Brain microvascular endothelial cell (primary cell): ENCODE data around the gene EIF3D.

ENCODE experiments used
- DNase-seq: peaks from one replicate; pipeline ENCODE4 v3.0.0-alpha.2; 2020
- H3K27ac ChIP-seq: fragments of 250-450 bp; sonication (Bioruptor Pico); 2 replicates; pipeline ENCODE4 v1.5.1; 2020; ENCODE audit warnings: mild to moderate bottlenecking, moderate library complexity
- H3K27me3 ChIP-seq: fragments of 250-450 bp; sonication (Bioruptor Pico); replicated peaks from 2 replicates; pipeline ENCODE4 v1.5.1; 2020; ENCODE audit warnings: mild to moderate bottlenecking
- H3K36me3 ChIP-seq: fragments of 250-450 bp; sonication (Bioruptor Pico); replicated peaks from 2 replicates; pipeline ENCODE4 v1.5.1; 2020; ENCODE audit warnings: mild to moderate bottlenecking
- H3K4me3 ChIP-seq: 2 replicates; pipeline ENCODE4 v1.5.1; 2011; ENCODE audit warnings: low read depth, mild to moderate bottlenecking, control low read depth, low read length, moderate library complexity
- in situ Hi-C: cut with HindIII; loops from 2 replicates; pipeline ENCODE4 v1.10.0; 2017; ENCODE audit warnings: low sequenced_read_pairs, low pct_ligation_motif_present
- TF ChIP-seq, protein P1 (sequence below): IDR thresholded peaks from 2 replicates; pipeline ENCODE4 v1.5.1; 2011; ENCODE audit warnings: low read depth, mild to moderate bottlenecking, moderate library complexity, low read length, control low read depth, inconsistent platforms; ENCODE audit errors: missing control alignments

Gene EIF3D

GRCh38 chr22:36497910-36498665 lies 30.9 kb downstream of the EIF3D start:
- DNase-seq: no peak
- TF ChIP-seq, protein P1, sequence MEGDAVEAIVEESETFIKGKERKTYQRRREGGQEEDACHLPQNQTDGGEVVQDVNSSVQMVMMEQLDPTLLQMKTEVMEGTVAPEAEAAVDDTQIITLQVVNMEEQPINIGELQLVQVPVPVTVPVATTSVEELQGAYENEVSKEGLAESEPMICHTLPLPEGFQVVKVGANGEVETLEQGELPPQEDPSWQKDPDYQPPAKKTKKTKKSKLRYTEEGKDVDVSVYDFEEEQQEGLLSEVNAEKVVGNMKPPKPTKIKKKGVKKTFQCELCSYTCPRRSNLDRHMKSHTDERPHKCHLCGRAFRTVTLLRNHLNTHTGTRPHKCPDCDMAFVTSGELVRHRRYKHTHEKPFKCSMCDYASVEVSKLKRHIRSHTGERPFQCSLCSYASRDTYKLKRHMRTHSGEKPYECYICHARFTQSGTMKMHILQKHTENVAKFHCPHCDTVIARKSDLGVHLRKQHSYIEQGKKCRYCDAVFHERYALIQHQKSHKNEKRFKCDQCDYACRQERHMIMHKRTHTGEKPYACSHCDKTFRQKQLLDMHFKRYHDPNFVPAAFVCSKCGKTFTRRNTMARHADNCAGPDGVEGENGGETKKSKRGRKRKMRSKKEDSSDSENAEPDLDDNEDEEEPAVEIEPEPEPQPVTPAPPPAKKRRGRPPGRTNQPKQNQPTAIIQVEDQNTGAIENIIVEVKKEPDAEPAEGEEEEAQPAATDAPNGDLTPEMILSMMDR: peak; percentile 40
- Histone ChIP-seq H3K27ac (no peak overlapping the region), H3K4me3 (no peak overlapping the region), H3K27me3 (no peaks in the 10 kb centered on the region), H3K36me3 (no peaks in the 10 kb centered on the region)
- in situ Hi-C loops: no loop called here

- no peak overlapping the region for H3K4me3 ChIP-seq
- no peak overlapping the region for H3K27ac ChIP-seq
- in situ Hi-C loops: no loop called here
- H3K36me3 ChIP-seq: no peaks in the 10 kb centered on the region
- TF ChIP-seq, protein P1: no peak
- H3K27me3 ChIP-seq: no peaks in the 10 kb centered on the region
- no peak for DNase-seq
These were observed 35.3 kb downstream of the EIF3D start for GRCh38 chr22:36493690-36494110.

GRCh38 chr22:36492109-36492508 lies 36.9 kb downstream of the EIF3D start:
- no peak overlapping the region for H3K4me3 ChIP-seq
- TF ChIP-seq, protein P1: no peak
- in situ Hi-C loops: no loop called here
- H3K27me3 ChIP-seq: no peaks in the 10 kb centered on the region
- no peaks in the 10 kb centered on the region for H3K36me3 ChIP-seq
- H3K27ac ChIP-seq: no peak overlapping the region
- no peak for DNase-seq

- in situ Hi-C loops: no loop called here
- no peak overlapping the region for H3K27ac ChIP-seq
- H3K27me3 ChIP-seq: no peaks in the 10 kb centered on the region
- TF ChIP-seq, protein P1: no peak
- DNase-seq: no peak
- no peaks in the 10 kb centered on the region for H3K36me3 ChIP-seq
- no peak overlapping the region for H3K4me3 ChIP-seq
These were observed 37.8 kb downstream of the EIF3D start for GRCh38 chr22:36491155-36491554.

- Histone ChIP-seq H3K27me3 (no peaks in the 10 kb centered on the region), H3K27ac (no peak overlapping the region), H3K36me3 (no peaks in the 10 kb centered on the region), H3K4me3 (no peak overlapping the region)
- TF ChIP-seq, protein P1: peak; percentile 84
- in situ Hi-C loops: no loop called here
- DNase-seq: peak; percentile 57
These were observed 42.2 kb downstream of the EIF3D start for GRCh38 chr22:36486619-36487384.
